ENCODE data around the gene LIMS1. TPM values are rescaled to one million over a fixed set of nuclear protein-coding genes. Genes with fewer than 3 reads are reported as not detected.

LIMS1 gene
- total and polyA plus RNA-seq, 2 of the 13 experiments (the other 11 are each of a cell fraction or from before 2014, with no cell fraction given), result 38.3 to 49.6 TPM

GRCh38 chr2:108564510-108564909 lies 30.2 kb downstream of the LIMS1 start:
- TF ChIP-seq ZFP91 (CRISPR knock-in tag; IDR thresholded peaks at IDR 0.05; ENCODE audit: borderline replicate concordance), result no peak
- TF ChIP-seq ZMYM4 (CRISPR knock-in tag; IDR thresholded peaks at IDR 0.05), result no peak
- TF ChIP-seq ATF1 (CRISPR knock-in tag; IDR thresholded peaks at IDR 0.05), result no peak
- TF ChIP-seq KDM3A (CRISPR knock-in tag; IDR thresholded peaks at IDR 0.05; ENCODE audit: low read depth), result no peak
- no peak for TF ChIP-seq KLF11 (CRISPR knock-in tag; IDR thresholded peaks at IDR 0.05)
- FAIRE-seq (no peak), DNase-seq (ENCODE audit: low spot score) (no peak), ATAC-seq (no peak; the same call in 2 of the 3 replicates)
- H3K36me3 ChIP-seq (replicated peaks in 1 of 2; ENCODE audit: control insufficient read depth in 1 of 2, insufficient read depth in 2 of 2, low read length in 2 of 2), result no peaks in the 10 kb centered on the region; a peak in 1 of 5 replicates
- H3K27ac ChIP-seq (ENCODE audit: extremely low read length, insufficient read depth, low read length), result no peak overlapping the region
- H3K9me3 ChIP-seq (ENCODE audit: low read length), result no peaks in the 10 kb centered on the region
- 86% methylated on average over 6 of the region's 6 CpGs for WGBS (ENCODE audit: low lambda C conversion rate)
- POLR2A ChIA-PET, result no interaction called here
- no peak overlapping the region for H2AFZ ChIP-seq (ENCODE audit: low read length)
- H3K4me2 ChIP-seq (ENCODE audit: low read depth, low read length), result no peak overlapping the region
- in situ Hi-C loops (cut with HindIII; ENCODE audit: extremely low pct_ligation_motif_present, low pct_unique_long_range_greater_than_20kb), result no loop called here
- peaks cover 59% of the 10 kb centered on the region for H3K79me2 ChIP-seq (ENCODE audit: insufficient read depth, low read length)
- H4K20me1 ChIP-seq (ENCODE audit: insufficient read depth, low read length), result no peaks in the 10 kb centered on the region; the same call in 1 of the 2 replicates
- peaks cover 26% of the 10 kb centered on the region for H3K4me1 ChIP-seq (ENCODE audit: insufficient read depth, low read length)
- H3K27me3 ChIP-seq (ENCODE audit: control insufficient read depth in 1 of 2, insufficient read depth in 2 of 2, low read length in 2 of 2), result no peaks in the 10 kb centered on the region
- CTCF ChIA-PET (ENCODE audit: low intra/inter-chr PET ratio, low total read pairs), result no interaction called here
- intact Hi-C loops (cut with micrococcal nuclease; ENCODE audit: unreplicated experiment), result no loop called here
- no peak overlapping the region for H3K9ac ChIP-seq (ENCODE audit: insufficient read depth, low read depth, low read length)
- no TSS peak for BruUV-seq (replicated peaks)
- H3K4me3 ChIP-seq (replicated peaks in 1 of 3; ENCODE audit: insufficient read depth in 1 of 3, low read depth in 2 of 3, low read length in 3 of 3), result no peak overlapping the region

- H3K9me3 ChIP-seq (ENCODE audit: low read length), result no peaks in the 10 kb centered on the region
- H3K27ac ChIP-seq (ENCODE audit: extremely low read length, insufficient read depth, low read length), result no peak overlapping the region
- in situ Hi-C loops (cut with HindIII; ENCODE audit: extremely low pct_ligation_motif_present, low pct_unique_long_range_greater_than_20kb) (no loop called here), intact Hi-C loops (cut with micrococcal nuclease; ENCODE audit: unreplicated experiment) (no loop called here)
- FAIRE-seq (no peak), DNase-seq (ENCODE audit: low spot score) (no peak), ATAC-seq (no peak)
- H3K27me3 ChIP-seq (ENCODE audit: control insufficient read depth in 1 of 2, insufficient read depth in 2 of 2, low read length in 2 of 2), result no peaks in the 10 kb centered on the region
- H3K36me3 ChIP-seq (replicated peaks in 1 of 2; ENCODE audit: control insufficient read depth in 1 of 2, insufficient read depth in 2 of 2, low read length in 2 of 2), result no peaks in the 10 kb centered on the region; a peak in 1 of 5 replicates
- POLR2A ChIA-PET, result interaction anchor here (1.2 kb wide), 1 partner anchor 32 kb away, joined by 4 read pairs; the partner anchor contains the start of gene LIMS1
- H3K4me2 ChIP-seq (ENCODE audit: low read depth, low read length), result no peak overlapping the region
- H3K9ac ChIP-seq (ENCODE audit: insufficient read depth, low read depth, low read length), result no peak overlapping the region
- H4K20me1 ChIP-seq (ENCODE audit: insufficient read depth, low read length), result no peaks in the 10 kb centered on the region
- H3K4me1 ChIP-seq (ENCODE audit: insufficient read depth, low read length), result peaks cover 22% of the 10 kb centered on the region
- no peak overlapping the region for H2AFZ ChIP-seq (ENCODE audit: low read length)
- WGBS (ENCODE audit: low lambda C conversion rate), result 92% methylated on average over 3 of the region's 3 CpGs
- no TSS peak for BruUV-seq (replicated peaks)
- no peak overlapping the region for H3K4me3 ChIP-seq (replicated peaks in 1 of 3; ENCODE audit: insufficient read depth in 1 of 3, low read depth in 2 of 3, low read length in 3 of 3)
- CTCF ChIA-PET (ENCODE audit: low intra/inter-chr PET ratio, low total read pairs), result no interaction called here
- H3K79me2 ChIP-seq (ENCODE audit: insufficient read depth, low read length), result peaks cover 52% of the 10 kb centered on the region
- no peak for TF ChIP-seq SALL1 (CRISPR knock-in tag; IDR thresholded peaks at IDR 0.05)
- TF ChIP-seq ZNF670 (CRISPR knock-in tag; IDR thresholded peaks at IDR 0.05; ENCODE audit: borderline replicate concordance), result no peak
- TF ChIP-seq ZNF180 (CRISPR knock-in tag; IDR thresholded peaks at IDR 0.05; ENCODE audit: borderline replicate concordance, low read depth), result no peak
- no peak for TF ChIP-seq CREM (IDR thresholded peaks at IDR 0.05)
- TF ChIP-seq CREM (CRISPR knock-in tag; IDR thresholded peaks at IDR 0.05), result no peak
- TF ChIP-seq KDM1A (CRISPR knock-in tag; IDR thresholded peaks at IDR 0.05), result no peak
- no peak for TF ChIP-seq ZNF598 (CRISPR knock-in tag; IDR thresholded peaks at IDR 0.05; ENCODE audit: borderline replicate concordance)
- TF ChIP-seq REST (IDR thresholded peaks at IDR 0.05; ENCODE audit: borderline replicate concordance in 1 of 2, low read depth in 1 of 2, low read length in 2 of 2), result no peak
- no peak for TF ChIP-seq ZNF672 (CRISPR knock-in tag; IDR thresholded peaks at IDR 0.05)
- no peak for TF ChIP-seq ZBTB20 (CRISPR knock-in tag; IDR thresholded peaks at IDR 0.05; ENCODE audit: borderline replicate concordance, low read depth)
Measured at GRCh38 chr2:108565778-108566375, 31.6 kb downstream of the LIMS1 start.
